ENCODE measurements around the gene MAF. TPM values are rescaled to one million over a fixed set of nuclear protein-coding genes. Genes with fewer than 3 reads are reported as not detected.

The MAF gene
- polyA plus RNA-seq, 1 donor (not counting 4 experiments of a cell fraction or from before 2014, with no cell fraction given), result 8.2 TPM

DNA sequence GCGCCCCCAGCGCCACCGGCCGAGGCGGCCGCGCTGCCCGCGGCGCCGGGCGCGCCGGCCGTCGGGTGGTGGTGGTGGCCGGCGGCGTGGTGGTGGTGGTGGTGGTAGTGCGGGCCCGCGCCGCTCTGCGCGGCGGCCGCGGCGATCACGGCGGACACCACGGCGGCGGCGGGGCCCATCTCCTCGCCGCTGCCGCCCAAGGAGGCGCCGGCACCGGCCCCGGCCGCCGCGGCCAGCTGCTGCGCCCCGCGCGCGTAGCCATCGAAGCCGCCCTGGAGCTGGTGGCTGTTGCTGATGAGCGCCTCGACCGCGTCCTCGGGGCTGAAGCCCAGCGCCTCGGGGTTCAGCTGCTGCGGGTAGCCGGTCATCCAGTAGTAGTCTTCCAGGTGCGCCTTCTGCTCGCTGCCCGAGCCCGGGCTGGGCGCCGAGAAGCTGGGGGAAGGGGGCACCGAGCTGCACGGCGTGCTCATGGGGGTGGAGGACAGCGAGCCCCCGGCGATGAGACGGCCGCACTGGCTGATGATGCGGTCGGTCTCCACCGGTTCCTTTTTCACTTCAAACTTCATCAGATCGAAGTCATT is 1.2 kb downstream of the MAF start:
- H2AFZ ChIP-seq (ENCODE audit: control insufficient read depth, low read length), result peak overlapping the region; percentile 75
- H3K4me1 ChIP-seq (ENCODE audit: control insufficient read depth, extremely low read depth, insufficient read depth, low read length), result peaks cover 31% of the 10 kb centered on the region
- no peak for TF ChIP-seq EZH2 (IDR thresholded peaks at IDR 0.05; ENCODE audit: low read length)
- TF ChIP-seq, protein P1, sequence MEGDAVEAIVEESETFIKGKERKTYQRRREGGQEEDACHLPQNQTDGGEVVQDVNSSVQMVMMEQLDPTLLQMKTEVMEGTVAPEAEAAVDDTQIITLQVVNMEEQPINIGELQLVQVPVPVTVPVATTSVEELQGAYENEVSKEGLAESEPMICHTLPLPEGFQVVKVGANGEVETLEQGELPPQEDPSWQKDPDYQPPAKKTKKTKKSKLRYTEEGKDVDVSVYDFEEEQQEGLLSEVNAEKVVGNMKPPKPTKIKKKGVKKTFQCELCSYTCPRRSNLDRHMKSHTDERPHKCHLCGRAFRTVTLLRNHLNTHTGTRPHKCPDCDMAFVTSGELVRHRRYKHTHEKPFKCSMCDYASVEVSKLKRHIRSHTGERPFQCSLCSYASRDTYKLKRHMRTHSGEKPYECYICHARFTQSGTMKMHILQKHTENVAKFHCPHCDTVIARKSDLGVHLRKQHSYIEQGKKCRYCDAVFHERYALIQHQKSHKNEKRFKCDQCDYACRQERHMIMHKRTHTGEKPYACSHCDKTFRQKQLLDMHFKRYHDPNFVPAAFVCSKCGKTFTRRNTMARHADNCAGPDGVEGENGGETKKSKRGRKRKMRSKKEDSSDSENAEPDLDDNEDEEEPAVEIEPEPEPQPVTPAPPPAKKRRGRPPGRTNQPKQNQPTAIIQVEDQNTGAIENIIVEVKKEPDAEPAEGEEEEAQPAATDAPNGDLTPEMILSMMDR (optimal IDR thresholded peaks at IDR 0.05 in 1 of 3, IDR thresholded peaks at IDR 0.05 in 1 of 3, conservative IDR thresholded peaks at IDR 0.05 in 1 of 3; ENCODE audit: extremely low read depth in 1 of 3, insufficient read depth in 2 of 3, low read length in 3 of 3), result no peak
- H3K36me3 ChIP-seq (ENCODE audit: control insufficient read depth in 2 of 2, extremely low read depth in 1 of 2, insufficient read depth in 2 of 2, low read length in 2 of 2), result no peaks in the 10 kb centered on the region
- H3K4me3 ChIP-seq (ENCODE audit: control insufficient read depth in 2 of 3, extremely low read depth in 1 of 3, insufficient read depth in 2 of 3, low read depth in 1 of 3, low read length in 3 of 3), result peak overlapping the region; percentile 65 to 79 (median 78)
- peaks cover 25% of the 10 kb centered on the region for H3K79me2 ChIP-seq (ENCODE audit: control insufficient read depth, insufficient read depth, low read length)
- no peaks in the 10 kb centered on the region for H3K27me3 ChIP-seq (ENCODE audit: control insufficient read depth, extremely low read depth, insufficient read depth, low read length)
- no peak for DNase-seq (ENCODE audit: low read depth, low spot score)
- no peaks in the 10 kb centered on the region for H3K9me3 ChIP-seq (ENCODE audit: control insufficient read depth, low read depth, low read length)
- H4K20me1 ChIP-seq (ENCODE audit: control insufficient read depth, extremely low read depth, insufficient read depth, low read length), result no peaks in the 10 kb centered on the region
- H3K4me2 ChIP-seq (ENCODE audit: control insufficient read depth, extremely low read depth, insufficient read depth, low read depth, low read length), result peak overlapping the region; percentile 69
- peak overlapping the region; percentile 69 for H3K9ac ChIP-seq (ENCODE audit: control insufficient read depth, extremely low read depth, insufficient read depth, low read length)
- H3K27ac ChIP-seq (ENCODE audit: control insufficient read depth, insufficient read depth, low read length), result peak overlapping the region; percentile 20
- dilution Hi-C loops (cut with MboI; ENCODE audit: extremely low pct_ligation_motif_present, low sequenced_read_pairs), result no loop called here
- H3K9me1 ChIP-seq (ENCODE audit: control insufficient read depth, extremely low read depth, insufficient read depth, low read length), result no peaks in the 10 kb centered on the region
- no peak for FAIRE-seq

DNA sequence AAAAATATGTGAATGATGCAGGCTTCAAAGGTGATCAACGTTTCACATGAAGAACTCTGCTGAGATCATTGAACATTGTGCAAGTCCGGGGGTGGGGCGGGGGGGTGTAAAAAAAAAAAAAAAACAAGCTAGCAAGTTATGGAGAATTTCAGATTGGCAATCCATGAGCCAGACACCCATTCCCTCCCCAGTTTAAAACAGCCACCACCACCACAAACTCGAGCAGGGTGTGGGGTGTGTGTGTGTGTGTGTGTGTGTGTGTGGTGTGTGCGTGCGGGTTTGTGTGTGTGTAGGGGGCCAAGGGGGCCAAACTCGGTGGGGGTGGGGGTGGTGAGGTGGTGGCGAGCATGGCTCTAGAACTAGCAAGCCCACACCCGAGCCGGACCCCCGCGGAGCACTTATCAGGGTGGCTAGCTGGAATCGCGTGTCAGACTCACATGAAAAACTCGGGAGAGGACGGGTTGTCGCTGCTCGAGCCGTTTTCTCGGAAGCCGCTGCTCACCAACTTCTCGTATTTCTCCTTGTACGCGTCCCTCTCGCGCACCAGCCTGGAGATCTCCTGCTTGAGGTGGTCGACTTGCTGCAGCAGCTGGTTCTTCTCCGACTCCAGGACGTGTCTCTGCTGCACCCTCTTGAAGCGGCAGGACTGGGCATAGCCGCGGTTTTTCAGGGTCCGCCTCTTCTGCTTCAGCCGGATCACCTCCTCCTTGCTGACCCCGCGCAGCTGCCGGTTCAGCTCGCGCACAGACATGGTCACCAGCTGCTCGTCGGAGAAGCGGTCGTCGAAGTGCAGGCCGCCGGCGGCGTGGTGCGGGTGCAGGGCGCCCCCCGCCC is 2.0 kb downstream of the MAF start:
- H3K36me3 ChIP-seq (ENCODE audit: control insufficient read depth in 2 of 2, extremely low read depth in 1 of 2, insufficient read depth in 2 of 2, low read length in 2 of 2), result no peaks in the 10 kb centered on the region
- peak overlapping the region; percentile 73 for H3K9ac ChIP-seq (ENCODE audit: control insufficient read depth, extremely low read depth, insufficient read depth, low read length)
- dilution Hi-C loops (cut with MboI; ENCODE audit: extremely low pct_ligation_motif_present, low sequenced_read_pairs), result no loop called here
- TF ChIP-seq, protein P1 (optimal IDR thresholded peaks at IDR 0.05 in 1 of 3, IDR thresholded peaks at IDR 0.05 in 1 of 3, conservative IDR thresholded peaks at IDR 0.05 in 1 of 3; ENCODE audit: extremely low read depth in 1 of 3, insufficient read depth in 2 of 3, low read length in 3 of 3), result peak in 2 of 3 experiments; percentile 27 to 32
- no peak for TF ChIP-seq EZH2 (IDR thresholded peaks at IDR 0.05; ENCODE audit: low read length)
- H3K4me2 ChIP-seq (ENCODE audit: control insufficient read depth, extremely low read depth, insufficient read depth, low read depth, low read length), result peak overlapping the region; percentile 43
- peaks cover 25% of the 10 kb centered on the region for H3K79me2 ChIP-seq (ENCODE audit: control insufficient read depth, insufficient read depth, low read length)
- peaks cover 31% of the 10 kb centered on the region for H3K4me1 ChIP-seq (ENCODE audit: control insufficient read depth, extremely low read depth, insufficient read depth, low read length)
- no peaks in the 10 kb centered on the region for H3K27me3 ChIP-seq (ENCODE audit: control insufficient read depth, extremely low read depth, insufficient read depth, low read length)
- H4K20me1 ChIP-seq (ENCODE audit: control insufficient read depth, extremely low read depth, insufficient read depth, low read length), result no peaks in the 10 kb centered on the region
- peak overlapping the region; percentile 62 to 73 (median 69) for H3K4me3 ChIP-seq (ENCODE audit: control insufficient read depth in 2 of 3, extremely low read depth in 1 of 3, insufficient read depth in 2 of 3, low read depth in 1 of 3, low read length in 3 of 3)
- H2AFZ ChIP-seq (ENCODE audit: control insufficient read depth, low read length), result peak overlapping the region; percentile 89
- H3K9me3 ChIP-seq (ENCODE audit: control insufficient read depth, low read depth, low read length), result no peaks in the 10 kb centered on the region
- DNase-seq (ENCODE audit: low read depth, low spot score) (no peak), FAIRE-seq (peak; percentile 53)
- H3K27ac ChIP-seq (ENCODE audit: control insufficient read depth, insufficient read depth, low read length), result peak overlapping the region; percentile 58
- no peaks in the 10 kb centered on the region for H3K9me1 ChIP-seq (ENCODE audit: control insufficient read depth, extremely low read depth, insufficient read depth, low read length)
